Panc1 (cell line): Measurements from ENCODE around the gene PFN4. TPM values are rescaled to one million over a fixed set of nuclear protein-coding genes. Genes with fewer than 3 reads are reported as not detected.

ENCODE experiments used
- ATAC-seq: fragments of 200-7000 bp; cut with Tn5 transposase; 2 replicates; pipeline ENCODE4 v1.9.1; 2020; ENCODE audit warnings: mild to moderate bottlenecking, moderate library complexity
- BruUV-seq: library from RNA; stranded (reverse); fragments of 400-500 nt; replicated peaks from 2 replicates; lab custom pipeline; 2021; lab: Mats Ljungman, UMichigan
- CTCF ChIA-PET: fragments of 300-600 bp; sonication (Branson Sonifier 250); formaldehyde crosslinking; loops from one replicate; lab custom pipeline; 2022; ENCODE audit warnings: antibody characterized with exemption; lab: Charles Lee
- POLR2A ChIA-PET: fragments of 300-600 bp; sonication (Branson Sonifier 250); formaldehyde crosslinking; loops from one replicate; lab custom pipeline; 2022; ENCODE audit warnings: antibody characterized with exemption; lab: Charles Lee
- DNase-seq: peaks from one replicate; pipeline ENCODE4 v3.0.0-alpha.2; 2010; ENCODE audit warnings: low read depth, low spot score
- H3K27ac ChIP-seq: 2 replicates; pipeline ENCODE4 v1.5.1; 2011; ENCODE audit warnings: mild to moderate bottlenecking, low read length, inconsistent platforms
- H3K27me3 ChIP-seq: fragments of 200-500 bp; sonication (Bioruptor generic); 2 replicates; pipeline ENCODE4 v1.6.0; 2014; ENCODE audit warnings: low read length, inconsistent platforms; ENCODE audit not compliant: control insufficient read depth, insufficient read depth
- H3K36me3 ChIP-seq: fragments of 200-500 bp; sonication (Bioruptor generic); 2 replicates; pipeline ENCODE4 v1.5.1; 2014; ENCODE audit warnings: inconsistent platforms, mild to moderate bottlenecking, low read length, moderate library complexity; ENCODE audit not compliant: control insufficient read depth, insufficient read depth
- H3K4me1 ChIP-seq: 2 replicates; pipeline ENCODE4 v1.5.1; 2011; ENCODE audit warnings: inconsistent platforms, mild to moderate bottlenecking, low read length, moderate library complexity; ENCODE audit not compliant: control insufficient read depth, insufficient read depth
- H3K4me3 ChIP-seq, 2 experiments: 2 replicates each; pipeline ENCODE4 v1.5.1; 2011 to 2012; ENCODE audit warnings: low read depth in 2 of 2, low read length in 2 of 2, mild to moderate bottlenecking in 2 of 2, inconsistent platforms in 1 of 2, moderate library complexity in 1 of 2
- H3K9me3 ChIP-seq: fragments of 200-500 bp; sonication (Bioruptor generic); 2 replicates; pipeline ENCODE4 v1.5.1; 2014; ENCODE audit warnings: low read depth, mild to moderate bottlenecking, inconsistent platforms, low read length, moderate library complexity; ENCODE audit not compliant: control insufficient read depth, insufficient read depth
- POLR2AphosphoS5 ChIP-seq: IDR thresholded peaks from 2 replicates; pipeline ENCODE4 v1.6.1; 2012; ENCODE audit warnings: mild to moderate bottlenecking, low read depth, low read length, moderate library complexity
- SIN3A ChIP-seq: IDR thresholded peaks from 2 replicates; pipeline ENCODE4 v1.6.1; 2012; ENCODE audit warnings: low read depth, mild to moderate bottlenecking, low read length, moderate library complexity, borderline replicate concordance; ENCODE audit not compliant: insufficient read depth
- TCF7L2 ChIP-seq: IDR thresholded peaks from 2 replicates; pipeline ENCODE4 v1.6.1; 2011; ENCODE audit warnings: mild to moderate bottlenecking, low read depth, low read length, inconsistent platforms
- in situ Hi-C: cut with HindIII; loops from 2 replicates; pipeline ENCODE4 v1.10.0; 2016; ENCODE audit warnings: low sequenced_read_pairs, low pct_unique_long_range_greater_than_20kb
- intact Hi-C: fragments of 100-400 bp; cut with micrococcal nuclease; formaldehyde crosslinking; loops from one replicate; pipeline ENCODE4 v1.10.0; 2022; ENCODE audit not compliant: unreplicated experiment
- total RNA-seq: library from RNA; stranded (reverse); gene quantifications from one replicate; pipeline ENCODE4 v1.2.1, GENCODE V29; 2021; ENCODE audit not compliant: unreplicated experiment
- TF ChIP-seq, protein P1 (sequence below), 2 experiments: IDR thresholded peaks; 2 replicates each; pipeline ENCODE4 v1.6.1; 2011 to 2012; ENCODE audit warnings: low read depth in 2 of 2, control low read depth in 1 of 2, low read length in 1 of 2, mild to moderate bottlenecking in 1 of 2, moderate library complexity in 1 of 2; ENCODE audit not compliant: insufficient read depth in 1 of 2
- TF ChIP-seq, protein P2 (sequence below): fragments of 450-650 bp; IDR thresholded peaks from 2 replicates; pipeline ENCODE4 v1.5.1; 2017; ENCODE audit warnings: mild to moderate bottlenecking

PFN4 gene
- total RNA-seq, 1 experiment from 2014 or later = 1.3 TPM

- in situ Hi-C loops (no loop called here), intact Hi-C loops (no loop called here)
- TF ChIP-seq SIN3A (no peak), TCF7L2 (no peak), POLR2AphosphoS5 (no peak)
- TF ChIP-seq, protein P1, sequence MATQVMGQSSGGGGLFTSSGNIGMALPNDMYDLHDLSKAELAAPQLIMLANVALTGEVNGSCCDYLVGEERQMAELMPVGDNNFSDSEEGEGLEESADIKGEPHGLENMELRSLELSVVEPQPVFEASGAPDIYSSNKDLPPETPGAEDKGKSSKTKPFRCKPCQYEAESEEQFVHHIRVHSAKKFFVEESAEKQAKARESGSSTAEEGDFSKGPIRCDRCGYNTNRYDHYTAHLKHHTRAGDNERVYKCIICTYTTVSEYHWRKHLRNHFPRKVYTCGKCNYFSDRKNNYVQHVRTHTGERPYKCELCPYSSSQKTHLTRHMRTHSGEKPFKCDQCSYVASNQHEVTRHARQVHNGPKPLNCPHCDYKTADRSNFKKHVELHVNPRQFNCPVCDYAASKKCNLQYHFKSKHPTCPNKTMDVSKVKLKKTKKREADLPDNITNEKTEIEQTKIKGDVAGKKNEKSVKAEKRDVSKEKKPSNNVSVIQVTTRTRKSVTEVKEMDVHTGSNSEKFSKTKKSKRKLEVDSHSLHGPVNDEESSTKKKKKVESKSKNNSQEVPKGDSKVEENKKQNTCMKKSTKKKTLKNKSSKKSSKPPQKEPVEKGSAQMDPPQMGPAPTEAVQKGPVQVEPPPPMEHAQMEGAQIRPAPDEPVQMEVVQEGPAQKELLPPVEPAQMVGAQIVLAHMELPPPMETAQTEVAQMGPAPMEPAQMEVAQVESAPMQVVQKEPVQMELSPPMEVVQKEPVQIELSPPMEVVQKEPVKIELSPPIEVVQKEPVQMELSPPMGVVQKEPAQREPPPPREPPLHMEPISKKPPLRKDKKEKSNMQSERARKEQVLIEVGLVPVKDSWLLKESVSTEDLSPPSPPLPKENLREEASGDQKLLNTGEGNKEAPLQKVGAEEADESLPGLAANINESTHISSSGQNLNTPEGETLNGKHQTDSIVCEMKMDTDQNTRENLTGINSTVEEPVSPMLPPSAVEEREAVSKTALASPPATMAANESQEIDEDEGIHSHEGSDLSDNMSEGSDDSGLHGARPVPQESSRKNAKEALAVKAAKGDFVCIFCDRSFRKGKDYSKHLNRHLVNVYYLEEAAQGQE (IDR thresholded peaks at IDR 0.05; ENCODE audit: insufficient read depth in 1 of 2, low read depth in 2 of 2, low read length in 1 of 2) = no peak
- TF ChIP-seq, protein P2, sequence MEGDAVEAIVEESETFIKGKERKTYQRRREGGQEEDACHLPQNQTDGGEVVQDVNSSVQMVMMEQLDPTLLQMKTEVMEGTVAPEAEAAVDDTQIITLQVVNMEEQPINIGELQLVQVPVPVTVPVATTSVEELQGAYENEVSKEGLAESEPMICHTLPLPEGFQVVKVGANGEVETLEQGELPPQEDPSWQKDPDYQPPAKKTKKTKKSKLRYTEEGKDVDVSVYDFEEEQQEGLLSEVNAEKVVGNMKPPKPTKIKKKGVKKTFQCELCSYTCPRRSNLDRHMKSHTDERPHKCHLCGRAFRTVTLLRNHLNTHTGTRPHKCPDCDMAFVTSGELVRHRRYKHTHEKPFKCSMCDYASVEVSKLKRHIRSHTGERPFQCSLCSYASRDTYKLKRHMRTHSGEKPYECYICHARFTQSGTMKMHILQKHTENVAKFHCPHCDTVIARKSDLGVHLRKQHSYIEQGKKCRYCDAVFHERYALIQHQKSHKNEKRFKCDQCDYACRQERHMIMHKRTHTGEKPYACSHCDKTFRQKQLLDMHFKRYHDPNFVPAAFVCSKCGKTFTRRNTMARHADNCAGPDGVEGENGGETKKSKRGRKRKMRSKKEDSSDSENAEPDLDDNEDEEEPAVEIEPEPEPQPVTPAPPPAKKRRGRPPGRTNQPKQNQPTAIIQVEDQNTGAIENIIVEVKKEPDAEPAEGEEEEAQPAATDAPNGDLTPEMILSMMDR = no peak
- BruUV-seq = no TSS peak
- H3K9me3 ChIP-seq = peaks cover 4% of the 10 kb centered on the region; the same call in 1 of the 2 replicates
- ChIA-PET CTCF (interaction anchor here (1.1 kb wide), 1 partner anchor 74 kb away, joined by 3 read pairs; the partner anchor contains the start of gene TP53I3), POLR2A (interaction anchor here (0.6 kb wide), 1 partner anchor 198 kb away, joined by 3 read pairs; no protein-coding TSS in a partner anchor)
- no peaks in the 10 kb centered on the region for H3K4me1 ChIP-seq
- no peak overlapping the region for H3K27ac ChIP-seq
- ATAC-seq (no peak), DNase-seq (no peak)
- no peak overlapping the region for H3K4me3 ChIP-seq
- no peaks in the 10 kb centered on the region for H3K36me3 ChIP-seq
- no peaks in the 10 kb centered on the region for H3K27me3 ChIP-seq
Measured at GRCh38 chr2:24158131-24158530, 35.0 kb upstream of the PFN4 start.

DNA sequence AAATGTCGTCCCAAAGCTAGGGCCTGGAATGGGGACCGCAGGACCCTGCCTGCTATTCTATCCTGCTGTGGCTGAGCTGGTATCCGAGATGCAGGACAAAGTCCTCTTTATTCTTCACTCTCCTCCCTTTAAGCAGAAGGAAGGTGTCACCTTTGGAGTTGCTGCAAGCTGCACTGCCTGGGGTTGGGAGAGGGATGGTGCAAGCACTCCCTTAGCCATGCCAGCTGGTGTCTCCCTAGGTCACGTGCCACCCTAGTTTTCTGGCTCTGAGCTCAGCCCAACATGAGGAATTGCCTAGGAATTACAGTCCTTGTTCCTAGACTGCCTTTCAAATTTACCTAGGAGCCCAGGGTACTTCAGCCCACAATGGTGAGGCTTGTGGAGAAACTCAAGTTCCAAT is 30.3 kb upstream of the PFN4 start:
- ChIA-PET CTCF (no interaction called here), POLR2A (no interaction called here)
- intact Hi-C loops = no loop called here
- ATAC-seq (no peak), DNase-seq (no peak)
- in situ Hi-C loops = no loop called here
- no peaks in the 10 kb centered on the region for H3K36me3 ChIP-seq
- no TSS peak for BruUV-seq
- no peaks in the 10 kb centered on the region for H3K9me3 ChIP-seq
- no peaks in the 10 kb centered on the region for H3K4me1 ChIP-seq
- no peak overlapping the region for H3K27ac ChIP-seq
- H3K27me3 ChIP-seq = no peaks in the 10 kb centered on the region
- no peak overlapping the region for H3K4me3 ChIP-seq
- TF ChIP-seq, protein P2 = no peak
- TF ChIP-seq TCF7L2 (no peak), SIN3A (no peak), POLR2AphosphoS5 (no peak)
- TF ChIP-seq, protein P1 (IDR thresholded peaks at IDR 0.05; ENCODE audit: insufficient read depth in 1 of 2, low read depth in 2 of 2, low read length in 1 of 2) = no peak
